GM12891 (cell line): ENCODE results near the gene OR2A5.

Experiments used
- POLR2A ChIP-seq: IDR thresholded peaks from 2 replicates; pipeline ENCODE4 v1.6.1; 2011; ENCODE audit warnings: low read depth, low read length, control low read depth
- POLR2AphosphoS5 ChIP-seq: IDR thresholded peaks from 2 replicates; pipeline ENCODE4 v1.6.1; 2011; ENCODE audit warnings: low read depth, low read length, control low read depth
- TAF1 ChIP-seq: IDR thresholded peaks from 2 replicates; pipeline ENCODE4 v1.6.1; 2011; ENCODE audit warnings: low read depth, low read length, control low read depth

GRCh38 chr7:144069953-144070352 is 21.2 kb downstream of the OR2A5 start:
- TF ChIP-seq POLR2AphosphoS5, result no peak
- TF ChIP-seq POLR2A, result no peak
- no peak for TF ChIP-seq TAF1
